OCI-LY3 (cell line): ENCODE data around the gene DUS2.

Source experiments
- H2AFZ ChIP-seq: fragments of 200-600, 300-600 bp; shearing (Covaris generic); 2 replicates; pipeline ENCODE4 v1.6.0; 2014; ENCODE audit warnings: antibody characterized with exemption, low read depth, low read length
- H3K27ac ChIP-seq: fragments of 200-600, 300-600 bp; sonication (generic); 2 replicates; pipeline ENCODE4 v1.5.1; 2014; ENCODE audit warnings: mild to moderate bottlenecking, low read length, moderate library complexity, mixed read lengths
- H3K27me3 ChIP-seq: fragments of 200-600, 300-600 bp; sonication (generic); 2 replicates; pipeline ENCODE4 v1.6.1; 2014; ENCODE audit warnings: low read depth, low read length, mixed read lengths
- H3K36me3 ChIP-seq: fragments of 200-600, 300-600 bp; sonication (generic); replicated peaks from 2 replicates; pipeline ENCODE3; 2014; ENCODE audit warnings: low read depth, low read length, mixed read lengths
- H3K4me1 ChIP-seq: fragments of 300-600, 200-600 bp; sonication (generic); 2 replicates; pipeline ENCODE4 v1.6.1; 2014; ENCODE audit warnings: low read length, mixed read lengths
- H3K4me2 ChIP-seq: fragments of 200-600, 300-600 bp; sonication (generic); 2 replicates; pipeline ENCODE4 v1.6.1; 2014; ENCODE audit warnings: low read length, mixed read lengths
- H3K4me3 ChIP-seq: fragments of 300-600, 200-600 bp; sonication (generic); 2 replicates; pipeline ENCODE4 v1.5.1; 2014; ENCODE audit warnings: antibody characterized with exemption, mild to moderate bottlenecking, low read length, moderate library complexity
- H3K79me2 ChIP-seq: fragments of 300-600, 200-600 bp; shearing (Covaris generic); 2 replicates; pipeline ENCODE4 v1.6.1; 2014; ENCODE audit warnings: mild to moderate bottlenecking, low read length, mixed read lengths
- H3K9ac ChIP-seq: fragments of 300-600, 200-600 bp; shearing (Covaris generic); 2 replicates; pipeline ENCODE4 v1.6.0; 2014; ENCODE audit warnings: mild to moderate bottlenecking, low read length, moderate library complexity
- H3K9me3 ChIP-seq: fragments of 200-600, 300-600 bp; shearing (Covaris generic); 2 replicates; pipeline ENCODE4 v1.6.1; 2014; ENCODE audit warnings: low read length, mixed read lengths; ENCODE audit not compliant: insufficient read depth
- H4K20me1 ChIP-seq: fragments of 200-600, 300-600 bp; sonication (generic); 2 replicates; pipeline ENCODE4 v1.6.1; 2016; ENCODE audit warnings: low read length, mixed read lengths; ENCODE audit not compliant: insufficient read depth
- CTCF ChIP-seq: fragments of 200-600, 300-600 bp; sonication (generic); IDR thresholded peaks from 2 replicates; pipeline ENCODE4 v1.5.1; 2014; ENCODE audit warnings: antibody characterized with exemption, low read length, low read depth
- EZH2phosphoT487 ChIP-seq: fragments of 200-600 bp; shearing (Covaris generic); IDR thresholded peaks from 2 replicates; pipeline ENCODE4 v1.6.1; 2018; ENCODE audit warnings: antibody characterized with exemption, mixed run types, low read depth

The DUS2 gene

GRCh38 chr16:68075980-68076379 is 52.9 kb downstream of the DUS2 start:
- H3K36me3 ChIP-seq = peaks cover 54% of the 10 kb centered on the region
- no peak overlapping the region for H3K9ac ChIP-seq
- no peak overlapping the region for H2AFZ ChIP-seq
- no peak overlapping the region for H3K27ac ChIP-seq
- H3K4me2 ChIP-seq = no peak overlapping the region
- no peaks in the 10 kb centered on the region for H3K79me2 ChIP-seq
- no peaks in the 10 kb centered on the region for H3K9me3 ChIP-seq
- TF ChIP-seq EZH2phosphoT487 (no peak), CTCF (no peak)
- H3K4me3 ChIP-seq = no peak overlapping the region
- H3K27me3 ChIP-seq = no peaks in the 10 kb centered on the region
- H4K20me1 ChIP-seq = peaks cover 4% of the 10 kb centered on the region; the same call in 1 of the 2 replicates
- peaks cover 14% of the 10 kb centered on the region for H3K4me1 ChIP-seq

GRCh38 chr16:68076560-68076959 is 53.5 kb downstream of the DUS2 start:
- Histone ChIP-seq H3K4me1 (peaks cover 14% of the 10 kb centered on the region), H4K20me1 (peaks cover 4% of the 10 kb centered on the region; the same call in 1 of the 2 replicates), H3K27me3 (no peaks in the 10 kb centered on the region), H3K27ac (no peak overlapping the region), H3K4me2 (no peak overlapping the region), H3K9ac (no peak overlapping the region), H2AFZ (no peak overlapping the region), H3K4me3 (no peak overlapping the region), H3K9me3 (no peaks in the 10 kb centered on the region), H3K79me2 (no peaks in the 10 kb centered on the region), H3K36me3 (peaks cover 50% of the 10 kb centered on the region)
- no peak for TF ChIP-seq CTCF
- no peak for TF ChIP-seq EZH2phosphoT487

- Histone ChIP-seq H3K27me3 (no peaks in the 10 kb centered on the region), H3K9me3 (no peaks in the 10 kb centered on the region), H3K4me3 (no peak overlapping the region), H2AFZ (no peak overlapping the region), H4K20me1 (peaks cover 4% of the 10 kb centered on the region; the same call in 1 of the 2 replicates), H3K36me3 (peaks cover 48% of the 10 kb centered on the region), H3K9ac (no peak overlapping the region), H3K4me1 (peaks cover 14% of the 10 kb centered on the region), H3K4me2 (no peak overlapping the region), H3K79me2 (no peaks in the 10 kb centered on the region), H3K27ac (no peak overlapping the region)
- no peak for TF ChIP-seq EZH2phosphoT487
- no peak for TF ChIP-seq CTCF
Measured at GRCh38 chr16:68077866-68078700, 55.0 kb downstream of the DUS2 start.

- no peak overlapping the region for H3K27ac ChIP-seq
- no peaks in the 10 kb centered on the region for H3K79me2 ChIP-seq
- TF ChIP-seq CTCF (no peak), EZH2phosphoT487 (no peak)
- H3K36me3 ChIP-seq = peaks cover 46% of the 10 kb centered on the region
- no peak overlapping the region for H3K9ac ChIP-seq
- H3K4me1 ChIP-seq = peaks cover 18% of the 10 kb centered on the region
- H2AFZ ChIP-seq = no peak overlapping the region
- H3K27me3 ChIP-seq = no peaks in the 10 kb centered on the region
- H3K4me3 ChIP-seq = no peak overlapping the region
- peaks cover 4% of the 10 kb centered on the region; the same call in 1 of the 2 replicates for H4K20me1 ChIP-seq
- no peak overlapping the region for H3K4me2 ChIP-seq
- H3K9me3 ChIP-seq = no peaks in the 10 kb centered on the region
Measured at GRCh38 chr16:68078701-68079375, 55.8 kb downstream of the DUS2 start.
